ENCODE data around the gene SP3.

Gene SP3

GRCh38 chr2:173966274-173967098 is 1.3 kb upstream of the SP3 start:
- no peak for DNase-seq (ENCODE audit: low read depth)

GRCh38 chr2:173964565-173965371 is 405 bp downstream of the SP3 start:
- DNase-seq (ENCODE audit: low read depth): peak; percentile 82

GRCh38 chr2:173963817-173964564 is 1.2 kb downstream of the SP3 start:
- peak; percentile 90 for DNase-seq (ENCODE audit: low read depth)

- no peak for DNase-seq (ENCODE audit: low read depth)
These were observed 1.8 kb downstream of the SP3 start for GRCh38 chr2:173963323-173963816.

GRCh38 chr2:173962583-173963110 is 2.5 kb downstream of the SP3 start:
- no peak for DNase-seq (ENCODE audit: low read depth)

- no peak for DNase-seq (ENCODE audit: low read depth)
These were observed 3.1 kb downstream of the SP3 start for GRCh38 chr2:173962031-173962430.

GRCh38 chr2:173961346-173961705 is 3.8 kb downstream of the SP3 start:
- no peak for DNase-seq (ENCODE audit: low read depth)

- DNase-seq (ENCODE audit: low read depth): no peak
These were observed 5.3 kb downstream of the SP3 start for GRCh38 chr2:173959909-173960308.

- DNase-seq (ENCODE audit: low read depth): no peak
These were observed 5.8 kb downstream of the SP3 start for GRCh38 chr2:173959358-173959884.

- DNase-seq (ENCODE audit: low read depth): no peak
These were observed 6.9 kb downstream of the SP3 start for GRCh38 chr2:173958198-173958846.

- DNase-seq (ENCODE audit: low read depth): no peak
These were observed 7.7 kb downstream of the SP3 start for GRCh38 chr2:173957517-173957916.

GRCh38 chr2:173956454-173956853 is 8.7 kb downstream of the SP3 start:
- no peak for DNase-seq (ENCODE audit: low read depth)

GRCh38 chr2:173955867-173956266 is 9.3 kb downstream of the SP3 start:
- no peak for DNase-seq (ENCODE audit: low read depth)

- no peak for DNase-seq (ENCODE audit: low read depth)
These were observed 10.2 kb downstream of the SP3 start for GRCh38 chr2:173955004-173955403.

GRCh38 chr2:173953047-173953424 is 12.1 kb downstream of the SP3 start:
- no peak for DNase-seq (ENCODE audit: low read depth)

- no peak for DNase-seq (ENCODE audit: low read depth)
These were observed 12.7 kb downstream of the SP3 start for GRCh38 chr2:173952267-173953046.

GRCh38 chr2:173948842-173949241 is 16.3 kb downstream of the SP3 start:
- no peak for DNase-seq (ENCODE audit: low read depth)

GRCh38 chr2:173948198-173948597 is 17.0 kb downstream of the SP3 start:
- no peak for DNase-seq (ENCODE audit: low read depth)

GRCh38 chr2:173947131-173947530 is 18.0 kb downstream of the SP3 start:
- no peak for DNase-seq (ENCODE audit: low read depth)

- DNase-seq (ENCODE audit: low read depth): no peak
These were observed 21.4 kb downstream of the SP3 start for GRCh38 chr2:173943738-173944137.

All from T-helper 22 cell (primary cell).